ENCODE measurements around the gene CELA2A. TPM values are rescaled to one million over a fixed set of nuclear protein-coding genes. Genes with fewer than 3 reads are reported as not detected.

Gene CELA2A
- total and polyA plus RNA-seq, 2 donors (not counting 3 experiments of a cell fraction or from before 2014, with no cell fraction given) = not detected

- no peak overlapping the region for H3K4me2 ChIP-seq (ENCODE audit: insufficient read depth, low read length)
- POLR2A ChIA-PET = no interaction called here
- no peak overlapping the region for H3K9ac ChIP-seq (replicated peaks; ENCODE audit: extremely low read depth, insufficient read depth, low read length)
- CTCF ChIA-PET = no interaction called here
- no peaks in the 10 kb centered on the region for H4K20me1 ChIP-seq (replicated peaks; ENCODE audit: control insufficient read depth, extremely low read depth, insufficient read depth, low read length)
- intact Hi-C loops (cut with micrococcal nuclease) (no loop called here), dilution Hi-C loops (cut with MboI; ENCODE audit: extremely low pct_ligation_motif_present, low sequenced_read_pairs) (no loop called here)
- no peak overlapping the region for H3K4me3 ChIP-seq (replicated peaks in 1 of 3; ENCODE audit: insufficient read depth in 1 of 3, low read depth in 1 of 3, low read length in 3 of 3)
- no peaks in the 10 kb centered on the region for H3K79me2 ChIP-seq (ENCODE audit: control insufficient read depth, insufficient read depth, low read length)
- H3K27ac ChIP-seq (ENCODE audit: insufficient read depth, low read depth, low read length) = no peak overlapping the region
- no peaks in the 10 kb centered on the region for H3K4me1 ChIP-seq (ENCODE audit: control insufficient read depth, extremely low read depth, insufficient read depth, low read length)
- H3K27me3 ChIP-seq (ENCODE audit: control insufficient read depth in 2 of 2, insufficient read depth in 2 of 2, low read length in 2 of 2) = no peaks in the 10 kb centered on the region
- no peak overlapping the region for H2AFZ ChIP-seq (ENCODE audit: low read depth, low read length)
- DNase-seq (ENCODE audit: low read depth, low spot score) (no peak), FAIRE-seq (no peak)
- BruUV-seq (replicated peaks) = no TSS peak
- H3K36me3 ChIP-seq (ENCODE audit: control insufficient read depth in 2 of 2, extremely low read depth in 1 of 2, insufficient read depth in 2 of 2, low read length in 2 of 2) = no peaks in the 10 kb centered on the region
- H3K9me3 ChIP-seq (replicated peaks; ENCODE audit: control insufficient read depth, insufficient read depth, low read length) = no peaks in the 10 kb centered on the region
- no peaks in the 10 kb centered on the region for H3K9me1 ChIP-seq (replicated peaks; ENCODE audit: control insufficient read depth, extremely low read depth, insufficient read depth, low read length)
- TF ChIP-seq FOS (IDR thresholded peaks at IDR 0.05; ENCODE audit: borderline replicate concordance, insufficient read depth, low read length) (no peak), EZH2 (IDR thresholded peaks at IDR 0.05; ENCODE audit: borderline replicate concordance, low read depth, low read length, severe bottlenecking) (no peak), CTCF (IDR thresholded peaks at IDR 0.05; ENCODE audit: extremely low read depth in 1 of 2, insufficient read depth in 1 of 2, low read depth in 1 of 2, low read length in 2 of 2) (no peak), GATA2 (IDR thresholded peaks at IDR 0.05; ENCODE audit: insufficient read depth, insufficient read length, low read depth, low read length) (no peak), POLR2AphosphoS5 (IDR thresholded peaks at IDR 0.05; ENCODE audit: insufficient read depth, low read depth, low read length) (no peak), POLR2A (IDR thresholded peaks at IDR 0.05; ENCODE audit: low read depth, low read length) (no peak), MAX (IDR thresholded peaks at IDR 0.05; ENCODE audit: insufficient read depth, insufficient read length) (no peak), MYC (IDR thresholded peaks at IDR 0.05; ENCODE audit: low read depth, low read length) (no peak), JUN (IDR thresholded peaks at IDR 0.05; ENCODE audit: borderline replicate concordance, insufficient read depth, insufficient read length, low read depth) (no peak)
These were observed 1.0 kb upstream of the CELA2A start for GRCh38 chr1:15455522-15455921.

Measured in endothelial cell of umbilical vein (primary cell).